Common myeloid progenitor, CD34-positive (primary cell): ENCODE results near the gene ARFGEF2.
"Not testable (repeated sequence)": the region's sequence is repeated elsewhere in the genome, so short reads cannot be mapped to it uniquely, and the experiment has no call there.

Experiments
- CTCF ChIA-PET: fragments of 350-600 bp; sonication (Branson Sonifier 250); formaldehyde crosslinking; loops from one replicate; lab custom pipeline; 2021; ENCODE audit warnings: antibody characterized with exemption; lab: Charles Lee
- POLR2A ChIA-PET: fragments of 350-600 bp; sonication (Branson Sonifier 250); formaldehyde crosslinking; loops from one replicate; lab custom pipeline; 2021; ENCODE audit warnings: antibody characterized with exemption; lab: Charles Lee
- DNase-seq, 3 donors: peaks; one replicate each; pipeline versions ENCODE4 v3.0.0 to v3.0.0-alpha.2; 2013
- H3K27ac ChIP-seq, 2 experiments: 1 replicate in 1 of 2; 2 replicates in 1 of 2; pipeline ENCODE4 v1.7.0; 2013; ENCODE audit warnings: inconsistent platforms in 2 of 2, low read length in 2 of 2, mild to moderate bottlenecking in 2 of 2, low read depth in 1 of 2, moderate library complexity in 1 of 2; ENCODE audit not compliant: severe bottlenecking in 2 of 2, insufficient read depth in 1 of 2, poor library complexity in 1 of 2
- H3K27me3 ChIP-seq, 5 experiments: replicated peaks in 2 of 5; 1 replicate in 3 of 5; 2 replicates in 2 of 5; pipeline versions ENCODE4 v1.6.1 to v1.7.0; 2013; ENCODE audit warnings: low read length in 4 of 5, mild to moderate bottlenecking in 2 of 5, moderate library complexity in 2 of 5, inconsistent platforms in 1 of 5; ENCODE audit not compliant: insufficient read depth in 5 of 5, control insufficient read depth in 4 of 5
- H3K36me3 ChIP-seq, 4 experiments: 1 replicate in 2 of 4; 2 replicates in 2 of 4; pipeline versions ENCODE4 v1.6.1 to v1.7.0; 2013; ENCODE audit warnings: low read length in 3 of 4, control low read depth in 1 of 4, mild to moderate bottlenecking in 1 of 4; ENCODE audit not compliant: control insufficient read depth in 4 of 4, insufficient read depth in 4 of 4
- H3K4me1 ChIP-seq, 4 experiments: 1 replicate in 3 of 4; 2 replicates in 1 of 4; pipeline versions ENCODE4 v1.6.1 to v1.7.1; 2013; ENCODE audit warnings: low read length in 3 of 4, mild to moderate bottlenecking in 3 of 4, control low read depth in 1 of 4, inconsistent platforms in 1 of 4, moderate library complexity in 1 of 4; ENCODE audit not compliant: control insufficient read depth in 4 of 4, insufficient read depth in 4 of 4; ENCODE audit errors: control extremely low read depth in 1 of 4
- H3K4me3 ChIP-seq, 7 experiments: 1 replicate in 4 of 7; 2 replicates in 3 of 7; pipeline versions ENCODE4 v1.5.1 to v1.7.0; 2013; ENCODE audit warnings: mild to moderate bottlenecking in 7 of 7, low read length in 6 of 7, moderate library complexity in 6 of 7, inconsistent platforms in 2 of 7, low read depth in 2 of 7, control low read depth in 1 of 7; ENCODE audit not compliant: insufficient read depth in 4 of 7, control insufficient read depth in 1 of 7; ENCODE audit errors: extremely low read depth in 1 of 7
- H3K9me3 ChIP-seq, 5 experiments: 1 replicate in 4 of 5; 2 replicates in 1 of 5; pipeline versions ENCODE4 v1.6.1 to v1.7.1; 2013; ENCODE audit warnings: low read length in 4 of 5, mild to moderate bottlenecking in 2 of 5, inconsistent platforms in 1 of 5, low read depth in 1 of 5, moderate library complexity in 1 of 5; ENCODE audit not compliant: control insufficient read depth in 4 of 5, insufficient read depth in 2 of 5; ENCODE audit errors: control extremely low read depth in 1 of 5
- WGBS: methylation state at CpG from one replicate; pipeline ENCODE4 v1.1.5; 2013; ENCODE audit not compliant: insufficient coverage; 5-methylcytosine and 5-hydroxymethylcytosine counted together

ARFGEF2 gene

DNA sequence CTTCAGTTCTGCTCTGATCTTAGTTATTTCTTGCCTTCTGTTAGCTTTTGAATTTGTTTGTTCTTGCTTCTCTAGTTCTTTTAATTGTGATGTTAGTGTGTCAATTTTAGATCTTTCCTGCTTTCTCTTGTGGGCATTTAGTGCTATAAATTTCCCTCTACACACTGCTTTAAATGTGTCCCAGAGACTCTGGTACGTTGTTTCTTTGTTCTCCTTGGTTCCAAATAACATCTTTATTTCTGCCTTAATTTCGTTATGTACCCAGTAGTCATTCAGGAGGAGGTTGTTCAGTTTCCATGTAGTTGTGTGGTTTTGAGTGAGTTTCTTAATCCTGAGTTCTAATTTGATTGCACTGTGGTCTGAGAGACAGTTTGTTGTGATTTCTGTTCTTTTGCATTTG is 58.5 kb downstream of the ARFGEF2 start:
- H3K4me1 ChIP-seq, H3K4me3 ChIP-seq, POLR2A ChIA-PET, H3K9me3 ChIP-seq, H3K27ac ChIP-seq, H3K27me3 ChIP-seq, DNase-seq: not testable (repeated sequence)
- CTCF ChIA-PET = interaction anchor here (1.3 kb wide), 1 partner anchor 8 kb away, joined by 5 read pairs; no protein-coding TSS in a partner anchor
- H3K36me3 ChIP-seq = peaks cover 16 to 52% (median 34%) of the 10 kb centered on the region in 4 experiments
- WGBS = 100% methylated on average over 1 of the region's 2 CpGs

DNA sequence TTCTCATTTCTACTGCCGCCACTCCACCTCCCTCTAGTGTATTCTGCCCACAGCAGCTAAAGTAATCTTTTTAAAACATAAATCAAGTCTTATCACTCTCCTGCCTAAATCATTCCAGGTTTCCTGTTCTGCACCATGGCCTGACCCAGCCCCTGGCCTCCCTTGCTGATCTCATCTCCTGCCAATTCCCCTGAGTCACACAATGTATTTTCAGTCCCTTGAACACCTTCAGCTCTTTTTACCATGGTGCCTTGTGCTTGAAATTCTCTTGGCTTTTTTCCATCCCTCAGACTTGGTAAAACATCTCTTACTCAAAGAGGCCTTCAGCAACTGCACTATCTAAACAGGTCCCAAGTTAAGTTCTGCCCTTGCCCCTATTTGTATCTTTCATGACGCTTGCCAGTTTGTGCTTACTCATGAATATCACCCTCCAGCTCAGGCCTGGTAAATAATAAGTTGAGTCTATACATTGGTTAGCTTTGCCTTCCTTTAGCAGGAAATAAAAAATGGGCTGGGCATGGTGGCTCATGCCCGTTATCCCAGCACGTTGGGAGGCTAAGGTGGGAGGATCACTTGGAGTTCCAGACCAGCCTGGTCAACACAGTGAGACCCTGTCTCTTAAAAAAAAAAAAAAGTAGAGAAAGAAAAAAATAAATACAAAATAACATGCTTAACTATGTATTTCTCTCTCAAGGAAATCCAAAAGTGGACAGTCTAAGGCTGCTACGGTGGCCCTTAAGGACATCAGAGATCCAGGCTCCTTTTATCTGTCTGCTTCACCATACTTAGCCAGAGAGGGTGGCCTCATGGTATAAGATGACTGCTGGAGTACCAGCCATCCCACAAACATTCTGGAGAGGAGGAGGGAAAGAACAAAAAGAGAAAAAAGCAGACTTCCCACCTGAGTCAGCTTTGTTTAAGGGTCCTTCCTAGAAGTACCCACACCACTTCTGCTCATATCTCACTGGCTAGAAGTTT is 62.2 kb downstream of the ARFGEF2 start:
- Histone ChIP-seq H3K36me3 (peaks cover 20 to 59% (median 43%) of the 10 kb centered on the region in 4 experiments), H3K27ac (no peak overlapping the region), H3K9me3 (peaks cover 0 to 5% (median 3%) of the 10 kb centered on the region in 5 experiments), H3K4me3 (no peak overlapping the region), H3K27me3 (no peaks in the 10 kb centered on the region), H3K4me1 (peaks cover 0 to 6% (median 2%) of the 10 kb centered on the region in 4 experiments)
- POLR2A ChIA-PET = interaction anchor here (1.4 kb wide), 1 partner anchor 17 kb away, joined by 3 read pairs; no protein-coding TSS in a partner anchor
- WGBS = 65% methylated on average over 2 of the region's 5 CpGs
- CTCF ChIA-PET = interaction anchor here (1.3 kb wide), 1 partner anchor 326 kb away, joined by 4 read pairs; no protein-coding TSS in a partner anchor
- peak; percentile 23 to 52 (median 38) for DNase-seq

DNA sequence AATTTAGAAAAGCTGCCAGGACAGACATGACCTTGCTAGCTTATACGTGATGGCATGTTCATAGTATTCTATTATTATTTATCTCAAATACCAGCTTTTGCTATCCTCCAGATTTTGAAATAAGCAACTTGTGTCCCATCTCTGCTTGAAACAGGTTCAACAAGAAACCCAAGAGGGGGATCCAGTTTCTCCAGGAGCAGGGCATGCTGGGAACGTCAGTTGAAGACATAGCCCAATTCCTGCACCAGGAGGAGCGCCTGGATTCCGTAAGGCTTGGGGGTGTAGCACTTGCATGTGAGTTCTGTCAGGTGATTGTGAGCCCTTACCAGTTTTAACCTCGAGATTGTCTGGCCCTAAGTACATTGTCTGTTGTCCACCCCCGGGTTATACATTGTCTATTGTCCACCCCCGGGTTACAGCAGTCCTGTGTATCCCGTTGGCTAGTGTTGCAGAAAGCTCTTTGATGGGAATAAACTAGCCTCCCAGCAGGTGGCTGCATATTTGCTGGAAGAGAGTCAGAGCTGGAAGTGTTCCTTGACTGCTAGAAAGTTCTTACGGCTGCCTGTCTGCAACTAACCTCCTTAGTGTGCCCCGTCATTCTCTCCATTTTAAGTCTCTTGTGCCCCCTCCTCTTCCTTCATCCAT is 63.2 kb downstream of the ARFGEF2 start:
- DNase-seq = no peak
- Histone ChIP-seq H3K9me3 (peaks cover 0 to 5% (median 3%) of the 10 kb centered on the region in 5 experiments), H3K4me3 (no peak overlapping the region), H3K27me3 (no peaks in the 10 kb centered on the region), H3K36me3 (peaks cover 21 to 67% (median 52%) of the 10 kb centered on the region in 4 experiments), H3K27ac (no peak overlapping the region), H3K4me1 (peaks cover 0 to 6% (median 2%) of the 10 kb centered on the region in 4 experiments)
- ChIA-PET CTCF (interaction anchor here (1.1 kb wide), 1 partner anchor 266 kb away, joined by 3 read pairs; no protein-coding TSS in a partner anchor), POLR2A (no interaction called here)
- WGBS = 91% methylated on average over 8 of the region's 10 CpGs

DNA sequence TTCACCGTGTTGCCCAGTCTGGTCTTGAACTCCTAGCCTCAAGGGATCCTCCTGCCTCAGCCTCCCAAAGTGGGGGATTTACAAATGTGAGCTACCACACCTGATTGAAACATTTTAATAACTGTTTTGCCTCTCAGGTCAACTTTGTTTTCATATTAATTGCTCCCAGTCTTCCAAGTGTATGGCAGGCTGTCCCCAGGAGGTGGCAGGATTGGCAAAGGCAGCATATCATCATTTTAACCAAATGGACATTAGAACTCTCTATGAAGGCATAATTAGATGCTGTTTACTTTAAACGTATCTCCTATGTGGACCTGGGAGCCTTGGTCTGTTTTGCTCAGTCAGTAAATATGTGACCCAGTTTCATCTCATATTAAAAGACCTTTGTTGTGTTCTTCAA is 65.4 kb downstream of the ARFGEF2 start:
- peaks cover 23 to 88% (median 67%) of the 10 kb centered on the region in 4 experiments for H3K36me3 ChIP-seq

DNA sequence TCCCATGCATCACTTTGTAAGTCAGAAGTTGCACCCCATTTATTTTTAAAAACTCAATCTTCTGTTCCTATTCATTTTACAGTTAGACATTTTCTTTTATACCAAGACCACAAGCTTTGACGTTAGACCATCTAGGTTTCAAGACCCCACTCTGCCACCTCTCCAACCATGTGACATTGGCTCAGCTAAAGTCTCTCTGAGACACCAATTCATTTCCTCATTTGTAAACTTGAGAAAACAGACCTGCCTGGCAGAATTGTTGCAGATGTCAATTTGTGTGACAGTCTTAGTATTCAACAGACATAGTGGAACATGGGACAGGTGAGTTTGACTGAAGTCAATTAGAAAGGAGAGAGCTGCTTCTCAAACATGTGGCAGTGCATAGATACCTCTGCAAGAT is 69.0 kb downstream of the ARFGEF2 start:
- H3K27ac ChIP-seq = no peak overlapping the region
- peaks cover 41 to 89% (median 66%) of the 10 kb centered on the region in 4 experiments for H3K36me3 ChIP-seq

More for the DNA sequence above, 65.4 kb downstream of the ARFGEF2 start:
- ChIA-PET POLR2A (no interaction called here), CTCF (interaction anchor here (1.7 to 2.0 kb wide), 2 partner anchors 14 to 83 kb away, joined by 4 to 5 read pairs; no protein-coding TSS in a partner anchor)
- Histone ChIP-seq H3K9me3 (peaks cover 0 to 5% (median 3%) of the 10 kb centered on the region in 5 experiments), H3K4me3 (no peak overlapping the region), H3K27ac (no peak overlapping the region), H3K4me1 (peaks cover 0 to 6% (median 2%) of the 10 kb centered on the region in 4 experiments), H3K27me3 (no peaks in the 10 kb centered on the region)
- WGBS = no CpG with 5 or more reads among the region's 2 CpGs
- peak in 1 of 3 donors; percentile 4 for DNase-seq

DNA sequence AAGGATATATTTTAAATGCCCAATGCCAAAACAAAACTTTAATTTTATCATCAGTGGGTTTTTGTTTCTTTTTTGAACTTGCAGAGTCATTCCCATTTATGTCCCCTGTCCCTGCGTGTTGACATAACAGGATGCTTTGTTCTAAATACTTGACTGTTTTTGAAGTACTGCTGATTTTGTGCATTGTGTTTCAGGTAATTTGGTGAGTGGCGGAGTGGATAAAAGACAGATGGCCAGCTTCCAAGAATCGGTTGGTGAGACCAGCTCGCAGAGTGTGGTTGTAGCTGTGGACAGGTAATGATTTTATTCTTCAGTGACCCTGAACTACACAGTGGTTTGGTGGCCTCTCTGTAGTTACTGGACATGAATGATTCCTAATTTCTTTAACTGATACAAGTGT is 74.1 kb downstream of the ARFGEF2 start:
- DNase-seq = peak in 2 of 3 donors; percentile 48 to 51
- POLR2A ChIA-PET = no interaction called here
- no peaks in the 10 kb centered on the region for H3K27me3 ChIP-seq
- WGBS = 53% methylated on average over 3 of the region's 4 CpGs
- CTCF ChIA-PET = no interaction called here
- H3K9me3 ChIP-seq = no peaks in the 10 kb centered on the region
- H3K4me3 ChIP-seq = no peak overlapping the region
- H3K27ac ChIP-seq = peak overlapping the region; percentile 27 to 56
- peaks cover 47 to 90% (median 61%) of the 10 kb centered on the region in 4 experiments for H3K36me3 ChIP-seq
- H3K4me1 ChIP-seq = peaks cover 0 to 6% (median 3%) of the 10 kb centered on the region in 4 experiments

More for the DNA sequence above, 69.0 kb downstream of the ARFGEF2 start:
- WGBS = 100% methylated on average over 1 of the region's 1 CpG
- H3K27me3 ChIP-seq = no peaks in the 10 kb centered on the region
- H3K4me3 ChIP-seq = no peak overlapping the region
- POLR2A ChIA-PET = no interaction called here
- no peak for DNase-seq
- no peaks in the 10 kb centered on the region for H3K9me3 ChIP-seq
- peaks cover 0 to 4% (median 2%) of the 10 kb centered on the region in 4 experiments for H3K4me1 ChIP-seq
- CTCF ChIA-PET = interaction anchor here (0.6 to 1.2 kb wide), 3 partner anchors 20 to 355 kb away, joined by 3 read pairs; no protein-coding TSS in a partner anchor
